T-helper 17 cell (primary cell): ENCODE results near the gene SEC24C. TPM values are rescaled to one million over a fixed set of nuclear protein-coding genes. Genes with fewer than 3 reads are reported as not detected.
A peak's percentile ranks its signal among the peaks of the same experiment; 100 is the strongest.
"Not testable (repeated sequence)": the region's sequence is repeated elsewhere in the genome, so short reads cannot be mapped to it uniquely, and the experiment has no call there.

Experiments used
- ATAC-seq: fragments of 150-1000 bp; cut with Tn5 transposase; 2 replicates; pipeline ENCODE4 v1.10.0; 2021; ENCODE audit warnings: mild to moderate bottlenecking, moderate library complexity
- DNase-seq, 3 donors: peaks; one replicate each; pipeline versions ENCODE4 v3.0.0 to v3.0.0-alpha.2; 2020 to 2021
- H3K9me3 ChIP-seq: one replicate; pipeline ENCODE4 v1.7.0; 2013; ENCODE audit warnings: low read length, mild to moderate bottlenecking; ENCODE audit not compliant: control insufficient read depth, poor library complexity, severe bottlenecking
- H3K27ac Mint-ChIP-seq: one replicate; pipeline ENCODE4 v1.8.0; 2022; ENCODE audit warnings: mild to moderate bottlenecking, moderate library complexity, mixed read lengths
- H3K27me3 Mint-ChIP-seq: one replicate; pipeline ENCODE4 v1.8.0; 2022; ENCODE audit warnings: mixed read lengths
- H3K36me3 Mint-ChIP-seq: one replicate; pipeline ENCODE4 v1.8.0; 2022; ENCODE audit warnings: low read depth, mixed read lengths
- H3K4me1 Mint-ChIP-seq: one replicate; pipeline ENCODE4 v1.8.0; 2022; ENCODE audit warnings: mild to moderate bottlenecking, mixed read lengths
- H3K4me3 Mint-ChIP-seq: one replicate; pipeline ENCODE4 v1.8.0; 2022; ENCODE audit warnings: mild to moderate bottlenecking, moderate library complexity, mixed read lengths
- total RNA-seq, 4 donors: library from RNA in 2 of 4; stranded (reverse) in 2 of 4; gene quantifications; one replicate each; pipeline ENCODE4 v1.2.3 and lab custom pipeline; 2022 to 2026

SEC24C gene
- total RNA-seq, 2 donors from 2014 or later, result 85.0 to 85.5 TPM

- Mint-ChIP-seq H3K36me3 (peaks cover 2% of the 10 kb centered on the region), H3K4me3 (peak overlapping the region; percentile 100), H3K4me1 (peaks cover 46% of the 10 kb centered on the region), H3K27me3 (no peaks in the 10 kb centered on the region), H3K27ac (peak overlapping the region; percentile 97)
- no peaks in the 10 kb centered on the region for H3K9me3 ChIP-seq
- no peak for ATAC-seq
- DNase-seq, result no peak
Measured at GRCh38 chr10:73782749-73783085, 38.5 kb downstream of the SEC24C start.

GRCh38 chr10:73785211-73785720 lies 41.1 kb downstream of the SEC24C start, which contains the start of gene ZSWIM8:
Gene ZSWIM8 (plus strand): TSS chr10:73785606. CDS start chr10:73785879, 273 bp downstream.
- ATAC-seq (peak; percentile 87), DNase-seq (peak; percentile 69 to 80 (median 78))
- Mint-ChIP-seq H3K4me1 (peaks cover 46% of the 10 kb centered on the region), H3K36me3 (peaks cover 2% of the 10 kb centered on the region), H3K27me3 (no peaks in the 10 kb centered on the region), H3K4me3 (peak within 1 kb of the TSS; percentile 98), H3K27ac (peak within 1 kb of the TSS; percentile 96)
- H3K9me3 ChIP-seq, result no peaks in the 10 kb centered on the region

- no peaks in the 10 kb centered on the region for H3K9me3 ChIP-seq
- peaks cover 2% of the 10 kb centered on the region for H3K36me3 Mint-ChIP-seq
- ATAC-seq (peak; percentile 15), DNase-seq (peak; percentile 23 to 36 (median 32))
- H3K4me3 Mint-ChIP-seq, result peak overlapping the region; percentile 98
- H3K4me1 Mint-ChIP-seq, result peaks cover 40% of the 10 kb centered on the region
- no peaks in the 10 kb centered on the region for H3K27me3 Mint-ChIP-seq
- peak overlapping the region; percentile 96 for H3K27ac Mint-ChIP-seq
Measured at GRCh38 chr10:73785721-73786511, 41.7 kb downstream of the SEC24C start.

GRCh38 chr10:73786512-73786885 lies 42.3 kb downstream of the SEC24C start:
- ATAC-seq, result no peak
- Mint-ChIP-seq H3K27ac (peak overlapping the region; percentile 96), H3K27me3 (no peaks in the 10 kb centered on the region), H3K36me3 (peaks cover 2% of the 10 kb centered on the region), H3K4me1 (peaks cover 37% of the 10 kb centered on the region), H3K4me3 (peak overlapping the region; percentile 98)
- DNase-seq, result no peak
- no peaks in the 10 kb centered on the region for H3K9me3 ChIP-seq

GRCh38 chr10:73787031-73787800 lies 43.0 kb downstream of the SEC24C start:
- peak overlapping the region; percentile 15 for H3K4me3 Mint-ChIP-seq
- H3K4me1 Mint-ChIP-seq, result peaks cover 32% of the 10 kb centered on the region
- not testable (repeated sequence) for H3K27ac Mint-ChIP-seq, H3K27me3 Mint-ChIP-seq, H3K36me3 Mint-ChIP-seq, H3K9me3 ChIP-seq, DNase-seq, ATAC-seq

DNA sequence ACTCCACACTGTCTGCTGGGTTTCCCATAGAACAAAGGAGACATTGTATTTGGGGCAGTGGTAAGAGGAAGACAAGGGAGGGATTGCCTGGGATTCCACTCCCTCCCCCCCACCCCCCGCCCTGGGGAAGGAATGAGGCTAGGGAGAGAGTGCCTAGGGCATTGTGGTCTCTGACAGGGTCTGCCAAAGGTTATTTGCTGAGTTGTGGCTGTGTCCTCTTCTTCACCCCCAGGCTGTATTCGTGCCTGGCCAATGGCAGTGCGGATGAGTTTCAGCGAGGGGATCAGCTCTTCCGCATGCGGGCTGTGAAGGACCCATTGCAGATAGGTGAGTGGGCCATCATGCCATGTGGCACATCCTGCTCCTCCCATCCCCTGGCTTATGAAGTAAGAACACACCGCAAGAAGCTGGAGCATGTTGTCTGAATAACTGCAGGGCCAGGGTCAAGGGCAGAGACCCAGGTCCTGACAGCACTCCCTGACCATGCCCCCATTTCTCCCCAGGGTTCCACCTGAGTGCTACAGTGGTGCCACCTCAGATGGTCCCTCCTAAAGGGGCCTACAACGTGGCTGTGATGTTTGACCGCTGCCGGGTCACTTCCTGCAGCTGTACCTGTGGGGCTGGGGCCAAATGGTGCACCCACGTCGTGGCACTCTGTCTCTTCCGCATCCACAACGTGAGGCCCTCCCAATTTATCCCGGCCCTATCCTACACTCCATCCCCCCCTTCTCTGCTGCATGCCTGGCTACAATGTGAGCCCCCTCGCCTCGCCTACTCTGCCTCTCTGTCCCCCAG lies 44.9 kb downstream of the SEC24C start:
- Mint-ChIP-seq H3K27me3 (no peaks in the 10 kb centered on the region), H3K4me3 (no peak overlapping the region), H3K27ac (no peak overlapping the region), H3K36me3 (peaks cover 2% of the 10 kb centered on the region), H3K4me1 (peaks cover 25% of the 10 kb centered on the region)
- no peaks in the 10 kb centered on the region for H3K9me3 ChIP-seq
- no peak for ATAC-seq
- no peak for DNase-seq

GRCh38 chr10:73789659-73790055 lies 45.5 kb downstream of the SEC24C start:
- DNase-seq (no peak), ATAC-seq (no peak)
- Mint-ChIP-seq H3K4me1 (peaks cover 25% of the 10 kb centered on the region), H3K4me3 (no peak overlapping the region), H3K27ac (no peak overlapping the region), H3K27me3 (no peaks in the 10 kb centered on the region), H3K36me3 (peaks cover 4% of the 10 kb centered on the region)
- H3K9me3 ChIP-seq, result no peaks in the 10 kb centered on the region

- Mint-ChIP-seq H3K4me1 (peaks cover 17% of the 10 kb centered on the region), H3K4me3 (no peak overlapping the region), H3K27me3 (no peaks in the 10 kb centered on the region), H3K36me3 (peaks cover 4% of the 10 kb centered on the region), H3K27ac (no peak overlapping the region)
- DNase-seq (no peak), ATAC-seq (no peak)
- no peaks in the 10 kb centered on the region for H3K9me3 ChIP-seq
Measured at GRCh38 chr10:73790886-73791625, 46.9 kb downstream of the SEC24C start.

DNA sequence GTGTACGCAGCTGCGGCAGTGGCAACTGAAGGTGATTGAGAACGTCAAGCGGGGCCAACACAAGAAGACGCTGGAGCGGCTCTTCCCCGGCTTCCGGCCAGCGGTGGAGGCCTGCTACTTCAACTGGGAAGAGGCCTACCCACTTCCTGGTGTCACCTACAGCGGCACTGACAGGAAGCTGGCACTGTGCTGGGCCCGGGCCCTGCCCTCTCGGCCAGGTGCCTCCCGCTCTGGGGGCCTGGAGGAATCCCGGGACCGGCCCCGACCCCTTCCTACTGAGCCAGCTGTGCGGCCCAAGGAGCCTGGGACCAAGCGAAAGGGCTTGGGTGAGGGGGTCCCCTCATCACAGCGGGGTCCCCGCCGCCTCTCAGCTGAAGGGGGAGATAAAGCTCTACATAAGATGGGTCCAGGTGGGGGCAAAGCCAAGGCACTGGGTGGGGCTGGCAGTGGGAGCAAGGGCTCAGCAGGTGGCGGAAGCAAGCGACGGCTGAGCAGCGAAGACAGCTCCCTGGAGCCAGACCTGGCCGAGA lies 47.8 kb downstream of the SEC24C start:
- ATAC-seq, result no peak
- no peak for DNase-seq
- Mint-ChIP-seq H3K36me3 (peaks cover 4% of the 10 kb centered on the region), H3K27ac (no peak overlapping the region), H3K27me3 (no peaks in the 10 kb centered on the region), H3K4me1 (peaks cover 10% of the 10 kb centered on the region), H3K4me3 (no peak overlapping the region)
- no peaks in the 10 kb centered on the region for H3K9me3 ChIP-seq

- Mint-ChIP-seq H3K36me3 (peaks cover 6% of the 10 kb centered on the region), H3K27ac (peak overlapping the region; percentile 83), H3K27me3 (no peaks in the 10 kb centered on the region), H3K4me1 (peaks cover 8% of the 10 kb centered on the region), H3K4me3 (no peak overlapping the region)
- no peak for DNase-seq
- ATAC-seq, result no peak
- no peaks in the 10 kb centered on the region for H3K9me3 ChIP-seq
Measured at GRCh38 chr10:73793456-73793855, 49.3 kb downstream of the SEC24C start.

GRCh38 chr10:73795491-73795890 lies 51.3 kb downstream of the SEC24C start:
- H3K27me3 Mint-ChIP-seq, H3K4me1 Mint-ChIP-seq, H3K36me3 Mint-ChIP-seq, H3K9me3 ChIP-seq, H3K4me3 Mint-ChIP-seq, DNase-seq, ATAC-seq: not testable (repeated sequence)
- H3K27ac Mint-ChIP-seq, result peak overlapping the region; percentile 54

- H3K27ac Mint-ChIP-seq, result peak overlapping the region; percentile 54
Measured at GRCh38 chr10:73796035-73796434, 51.9 kb downstream of the SEC24C start.

More at GRCh38 chr10:73796035-73796434, 51.9 kb downstream of the SEC24C start:
- not testable (repeated sequence) for DNase-seq, H3K27me3 Mint-ChIP-seq, H3K4me1 Mint-ChIP-seq, H3K4me3 Mint-ChIP-seq, H3K9me3 ChIP-seq, H3K36me3 Mint-ChIP-seq, ATAC-seq
